SKM-1 treated with dmso at 0.1 percent for 144 hours (cell line): Measurements from ENCODE around the gene ANKRD65.
"Not testable (repeated sequence)": the region's sequence is repeated elsewhere in the genome, so short reads cannot be mapped to it uniquely, and the experiment has no call there.

Experiments used
- DNase-seq: peaks from one replicate; lab custom pipeline; 2025; ENCODE audit not compliant: unreplicated experiment; lab: John Stamatoyannopoulos, UW

The ANKRD65 gene

DNA sequence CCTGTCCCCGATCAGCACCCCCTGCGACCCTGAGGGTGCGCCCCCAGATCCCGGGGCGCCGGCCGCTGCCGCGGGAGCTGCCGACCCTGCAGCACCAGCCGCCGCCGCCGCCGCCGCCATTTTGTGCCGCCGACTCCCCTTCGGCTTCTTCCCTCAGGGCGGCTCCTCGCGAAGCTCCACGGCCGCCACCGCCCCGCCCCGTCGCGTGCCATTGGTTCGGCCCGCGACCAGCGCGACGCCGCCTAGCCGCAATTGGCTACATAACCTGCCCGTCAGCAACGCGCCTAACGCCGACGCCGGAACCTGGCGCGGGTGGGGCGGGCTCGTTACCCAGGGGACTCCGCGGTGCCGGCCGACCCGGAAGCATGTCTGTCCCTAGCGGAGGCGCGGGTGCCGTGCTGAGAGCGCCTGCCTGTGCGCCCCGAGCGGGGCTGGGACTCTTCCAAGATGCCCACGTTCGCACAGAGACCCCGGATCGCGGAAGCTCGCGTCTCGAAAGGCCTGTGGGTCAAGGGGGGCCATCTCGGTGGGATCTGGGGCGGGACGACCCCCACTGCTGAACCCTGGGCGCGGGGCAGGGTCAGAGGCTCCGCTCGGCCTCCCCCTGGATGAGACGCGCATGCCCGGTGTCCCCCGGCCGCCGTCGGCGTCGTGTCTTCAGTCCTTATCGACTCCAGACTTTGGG is 21.7 kb downstream of the ANKRD65 start, which contains the start of gene CCNL2:
TSS of gene CCNL2 (minus strand) at position 149 of the 685 bp plus-strand sequence. CDS start at position 120, 29 bp downstream.
- peak; percentile 97 for DNase-seq

DNA sequence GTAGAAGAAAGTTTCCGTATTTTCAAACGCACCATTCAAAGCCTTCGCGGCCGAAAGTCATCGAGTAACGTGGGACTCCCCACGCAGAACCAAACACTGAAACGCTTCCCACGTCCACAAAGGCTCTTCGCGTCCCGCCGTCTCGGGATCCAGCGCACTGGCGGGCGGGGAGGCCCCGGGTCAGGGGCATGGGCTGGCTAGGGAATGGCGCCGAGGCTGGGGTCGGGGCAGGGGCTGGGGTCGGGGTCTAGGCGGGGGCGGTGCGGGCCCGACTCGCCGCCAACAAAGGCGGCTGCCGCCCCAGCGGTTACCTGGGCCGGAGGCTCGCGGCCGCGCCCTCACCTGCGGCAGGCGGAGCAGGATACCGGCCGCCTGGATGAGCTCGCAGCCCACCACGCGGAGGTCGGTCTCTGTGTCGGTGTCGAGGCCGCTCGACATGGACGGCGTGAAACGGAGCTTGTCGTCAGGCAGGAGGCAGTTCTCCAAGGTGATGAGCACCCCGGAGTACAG is 22.3 kb downstream of the ANKRD65 start:
- DNase-seq, result no peak

DNA sequence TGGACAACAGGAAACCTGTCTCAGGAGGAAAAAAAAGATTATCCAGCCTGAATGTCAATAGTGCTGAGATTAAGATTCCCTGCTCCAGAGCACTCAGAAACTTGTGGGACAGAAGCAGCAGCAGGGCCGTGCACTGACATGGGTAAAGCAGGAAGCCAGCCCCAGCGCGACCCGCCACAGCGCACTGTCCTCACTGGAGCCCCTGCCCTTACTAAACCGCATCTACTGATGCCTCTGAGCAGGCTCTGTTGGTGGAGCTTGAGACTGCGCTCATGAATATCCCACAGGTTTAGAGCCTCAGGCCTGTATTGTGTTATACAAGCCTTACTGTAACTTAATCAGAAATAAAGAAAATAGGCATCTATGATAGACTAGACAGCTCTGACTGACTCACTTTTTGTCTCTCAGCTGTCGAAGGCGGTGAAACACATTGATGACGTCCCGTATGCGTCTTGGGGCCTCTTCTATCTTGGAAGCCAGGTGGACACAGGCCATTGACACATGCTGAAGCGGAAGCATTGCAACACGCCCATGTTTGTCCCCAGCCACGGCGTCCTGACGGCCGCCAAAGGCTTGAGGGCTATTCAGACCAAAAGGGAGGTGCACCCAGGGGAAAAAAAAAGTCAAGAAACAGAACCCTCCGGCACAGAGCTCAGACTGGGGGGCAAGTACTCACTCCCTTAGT is 23.1 kb downstream of the ANKRD65 start:
- DNase-seq, result no peak

DNA sequence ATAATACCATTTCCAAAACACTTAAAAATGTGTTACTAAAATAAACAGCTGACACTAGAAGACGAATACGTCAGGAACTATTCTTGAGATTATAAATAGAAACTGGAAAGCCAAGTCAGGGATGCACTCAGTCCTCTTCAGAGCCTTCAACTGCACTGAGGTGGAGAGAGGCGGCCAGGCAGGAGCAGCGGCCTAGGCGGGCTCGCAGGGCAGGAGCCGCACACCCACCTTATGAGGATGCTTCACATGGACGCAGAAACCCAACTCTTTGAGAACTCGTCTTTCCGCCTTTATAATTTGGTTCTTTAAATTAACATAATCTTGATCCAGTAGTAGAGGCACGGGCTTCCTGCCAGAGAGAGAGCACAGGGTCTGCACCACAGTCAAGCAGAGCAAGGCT is 25.9 kb downstream of the ANKRD65 start:
- DNase-seq, result no peak

DNA sequence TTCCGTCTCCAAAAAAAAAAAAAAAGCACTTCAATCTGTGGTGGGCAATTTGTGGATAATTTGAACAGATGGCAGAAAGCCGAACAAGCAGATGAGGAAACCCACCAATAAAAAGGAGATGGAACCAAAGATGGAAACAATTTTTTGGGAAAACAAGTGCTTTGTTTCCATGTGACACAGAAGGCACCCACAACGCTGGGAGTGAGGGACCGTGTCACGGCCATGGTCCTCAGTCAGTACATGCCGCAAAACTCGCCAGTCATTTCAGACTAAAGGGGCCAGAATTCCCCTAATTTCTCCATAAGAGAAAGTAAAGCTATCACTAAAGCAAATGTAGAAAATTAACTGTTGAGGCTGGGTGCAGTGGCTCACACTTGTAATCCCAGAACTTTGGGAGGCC is 27.0 kb downstream of the ANKRD65 start:
- DNase-seq, result no peak

DNA sequence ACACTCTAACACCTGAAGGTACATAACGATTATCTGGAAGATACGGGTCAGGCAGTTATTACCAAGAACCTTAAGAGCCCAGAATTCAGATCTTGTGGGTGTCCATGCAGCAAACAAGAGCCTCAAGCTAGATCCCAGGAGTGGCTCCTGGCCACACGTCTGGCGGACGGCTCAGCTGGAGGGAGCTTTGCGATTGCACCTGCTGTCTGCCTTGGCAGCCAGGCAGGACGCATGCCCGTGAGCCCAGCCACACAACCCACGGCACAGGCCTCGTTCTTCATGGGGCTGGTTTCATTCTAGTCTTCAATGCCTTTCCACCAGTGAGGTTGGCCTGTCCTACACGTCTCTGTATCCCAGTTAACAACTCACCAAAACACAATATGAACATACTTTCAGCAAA is 27.6 kb downstream of the ANKRD65 start:
- no peak for DNase-seq

DNA sequence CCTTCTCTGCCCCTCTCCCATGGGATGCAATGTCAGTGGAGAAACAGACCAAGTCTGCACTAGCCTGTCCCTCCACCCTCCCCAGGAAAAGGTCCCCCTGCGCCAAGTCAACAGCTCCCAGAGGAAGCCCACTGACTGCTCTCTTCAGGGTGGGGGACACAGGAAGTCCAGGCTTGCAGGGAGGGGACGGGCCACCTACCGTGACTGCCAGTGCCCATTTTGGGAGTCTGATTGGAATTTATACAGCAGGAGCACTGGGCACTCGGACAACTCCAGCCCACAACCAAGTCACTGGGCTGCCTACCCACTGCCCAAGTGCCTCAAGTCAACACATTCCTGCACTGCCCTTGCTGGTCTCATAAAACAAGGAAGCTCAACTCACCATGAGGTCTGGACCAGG is 28.1 kb downstream of the ANKRD65 start:
- no peak for DNase-seq

DNA sequence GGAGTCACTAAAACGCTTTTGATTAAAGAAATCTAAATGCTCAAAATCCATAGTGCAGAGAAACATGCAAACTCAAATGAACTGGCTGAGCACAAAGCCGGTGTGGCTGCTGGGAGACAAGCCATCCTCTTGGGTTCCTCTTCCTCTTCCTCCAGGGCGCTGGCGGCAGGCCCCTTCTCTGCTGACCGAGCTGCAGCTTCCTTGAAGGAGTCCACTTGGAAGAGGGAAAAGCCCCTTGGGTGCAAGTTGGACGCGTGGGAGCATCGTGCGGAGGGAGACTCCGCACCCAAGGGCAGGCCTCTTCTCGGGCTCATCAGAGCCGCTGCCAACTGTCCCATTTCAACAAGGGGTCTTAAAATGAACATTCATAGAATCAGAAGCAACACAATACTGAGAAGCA is 29.9 kb downstream of the ANKRD65 start:
- no peak for DNase-seq

DNA sequence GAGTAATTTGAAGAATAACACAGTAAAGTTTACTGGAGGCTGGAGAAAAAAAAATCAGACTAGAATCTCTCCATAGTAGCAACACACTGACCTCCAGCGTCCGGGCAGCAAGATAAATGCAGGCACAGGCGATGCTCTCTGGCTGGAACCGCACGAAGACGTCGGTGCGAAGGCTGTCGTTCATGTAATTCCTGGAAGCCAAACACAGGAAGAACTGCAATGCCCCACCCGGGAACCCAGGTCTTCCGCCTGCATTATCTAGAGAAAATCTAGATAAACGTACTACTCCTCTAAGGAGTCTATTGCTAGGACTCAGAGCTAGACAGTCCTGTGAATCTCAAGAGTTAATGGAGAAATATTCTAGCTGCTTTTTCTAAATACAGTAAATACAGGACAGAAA is 30.4 kb downstream of the ANKRD65 start:
- no peak for DNase-seq

DNA sequence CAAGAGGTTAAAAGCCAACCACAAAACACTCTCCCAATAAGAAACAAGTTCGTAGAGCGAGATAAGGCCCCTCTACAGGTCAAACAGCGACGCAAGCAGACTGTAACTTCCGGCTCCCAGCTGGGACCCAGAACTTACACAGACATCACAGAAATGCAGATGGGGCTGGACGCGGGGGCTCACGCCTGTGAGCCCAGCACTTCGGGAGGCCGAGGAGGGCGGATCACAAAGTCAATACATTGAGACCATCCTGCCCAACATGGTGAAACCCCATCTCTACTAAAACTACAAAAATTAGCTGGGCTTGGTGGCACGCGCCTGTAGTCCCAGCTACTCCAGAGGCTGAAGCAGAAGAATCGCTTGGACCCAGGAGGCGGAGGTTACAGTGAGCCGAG is 33.0 kb downstream of the ANKRD65 start:
- DNase-seq, result no peak

DNA sequence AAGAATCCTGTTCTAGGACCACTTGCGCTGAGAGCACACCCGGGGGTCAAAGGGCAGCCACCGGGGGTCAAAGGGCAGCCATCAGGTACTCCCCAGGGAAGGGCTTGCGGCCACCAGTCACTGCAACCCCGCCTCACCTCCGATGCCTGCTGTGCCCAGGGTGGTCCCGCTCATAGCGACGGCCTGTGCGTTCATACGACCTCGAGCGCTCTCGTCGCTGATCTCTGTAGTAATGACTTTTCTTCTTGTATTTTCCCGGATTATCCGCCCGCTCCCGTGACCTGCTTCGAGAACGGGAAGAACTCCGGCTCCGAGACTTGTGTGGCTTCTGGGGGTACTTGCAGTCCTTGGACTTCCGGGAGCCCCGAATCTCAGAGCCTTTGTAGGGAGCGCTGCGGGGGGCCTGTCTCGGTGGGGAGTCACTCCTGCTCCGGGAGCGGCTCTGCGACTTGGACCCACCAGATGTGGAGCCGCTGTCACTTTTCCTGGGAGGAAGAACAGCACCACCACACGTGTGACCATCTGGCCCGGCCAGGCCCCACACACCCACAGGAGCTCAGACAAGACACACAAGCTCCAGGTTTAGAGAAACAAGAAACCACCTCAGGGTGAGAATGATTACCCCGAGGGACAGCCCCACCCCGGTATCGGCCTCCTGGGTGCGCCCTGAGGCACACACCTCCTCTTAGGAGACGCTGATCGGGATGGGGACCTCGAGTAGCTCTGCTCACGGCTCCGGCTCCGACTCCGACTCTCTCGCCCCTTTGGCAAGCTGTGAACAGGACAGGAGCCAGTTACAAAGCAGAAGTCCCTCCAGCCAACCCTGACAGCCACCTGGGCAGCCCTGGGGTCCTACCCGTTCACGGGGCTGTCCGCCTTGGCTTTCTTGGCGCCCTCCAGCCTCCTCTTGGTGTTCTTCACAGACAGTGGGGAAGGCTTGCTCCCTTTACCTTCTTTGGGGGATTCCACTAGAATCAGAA is 33.7 kb downstream of the ANKRD65 start:
- no peak for DNase-seq

DNA sequence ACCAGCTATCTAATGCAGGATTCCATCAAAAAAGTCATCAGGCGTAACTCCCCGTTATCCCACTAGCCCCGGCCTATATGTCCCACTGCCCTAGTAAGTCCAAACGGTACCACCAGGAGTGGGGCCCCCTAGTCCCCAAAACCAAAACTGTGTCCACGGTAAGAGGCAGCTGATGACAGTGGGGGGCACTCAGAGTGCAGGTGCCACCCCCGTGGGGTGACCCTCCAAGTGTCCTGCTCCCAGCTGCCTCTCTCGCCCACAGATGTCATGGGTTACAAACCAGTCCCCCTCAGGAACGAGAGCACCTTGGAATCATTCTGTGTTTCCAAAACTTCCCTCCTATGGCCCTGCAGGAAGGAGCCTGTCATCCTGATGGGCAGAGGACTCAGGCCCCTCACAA is 35.1 kb downstream of the ANKRD65 start:
- no peak for DNase-seq

DNA sequence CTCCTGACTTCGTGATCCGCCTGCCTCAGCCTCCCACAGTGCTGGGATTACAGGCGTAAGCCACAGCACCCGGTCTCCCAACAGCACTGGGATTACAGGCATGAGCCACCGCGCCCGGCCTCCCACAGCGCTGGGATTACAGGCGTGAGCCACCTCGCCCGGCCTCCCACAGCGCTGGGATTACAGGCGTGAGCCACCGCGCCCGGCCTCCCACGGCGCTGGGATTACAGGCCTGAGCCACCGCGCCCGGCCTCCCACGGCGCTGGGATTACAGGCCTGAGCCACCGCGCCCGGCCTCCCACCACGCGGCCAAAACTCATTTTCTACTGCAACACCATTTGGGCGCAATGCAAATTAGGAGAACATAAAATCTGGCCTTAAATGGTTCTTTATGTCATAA is 35.7 kb downstream of the ANKRD65 start:
- DNase-seq, result not testable (repeated sequence)

DNA sequence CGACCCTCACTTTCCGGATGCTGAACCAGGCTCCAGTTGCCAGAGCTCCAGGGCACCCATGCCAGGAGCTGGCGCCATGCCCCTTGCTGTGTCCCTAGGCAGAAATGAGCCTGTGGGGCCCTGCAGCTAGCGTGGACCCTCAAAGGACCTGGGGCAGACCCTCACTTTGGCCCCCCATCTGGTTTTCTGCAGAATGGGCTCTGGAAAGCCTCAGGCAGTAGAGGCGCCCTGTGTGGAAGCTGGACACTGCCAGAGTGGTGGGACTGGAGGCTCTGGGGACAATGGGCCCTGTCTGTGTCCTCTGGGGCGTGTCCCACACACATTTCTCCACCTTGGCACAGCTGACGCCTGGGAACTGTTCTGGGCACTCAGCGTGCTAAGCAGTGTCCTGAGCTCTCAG is 39.8 kb downstream of the ANKRD65 start:
- DNase-seq, result no peak

DNA sequence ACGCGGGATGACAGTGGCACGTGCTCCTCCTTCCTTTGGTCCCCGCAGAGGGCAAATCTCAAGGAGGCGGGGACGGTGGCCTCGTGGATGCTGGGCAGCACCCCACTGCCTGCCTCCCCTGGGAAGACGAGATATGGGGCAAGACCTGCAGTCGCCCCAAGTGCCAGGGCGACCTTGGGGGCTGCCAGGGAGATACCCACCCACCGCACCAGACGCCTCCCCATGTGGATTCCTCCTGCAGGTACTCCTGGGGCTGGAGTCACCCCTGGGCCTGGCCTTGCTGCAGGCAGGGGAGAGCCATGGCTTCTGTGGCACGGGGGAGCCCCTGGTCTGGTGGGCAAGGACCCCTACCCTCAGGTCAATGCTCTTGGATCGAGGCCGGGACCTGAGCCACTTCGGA is 40.2 kb downstream of the ANKRD65 start:
- no peak for DNase-seq

DNA sequence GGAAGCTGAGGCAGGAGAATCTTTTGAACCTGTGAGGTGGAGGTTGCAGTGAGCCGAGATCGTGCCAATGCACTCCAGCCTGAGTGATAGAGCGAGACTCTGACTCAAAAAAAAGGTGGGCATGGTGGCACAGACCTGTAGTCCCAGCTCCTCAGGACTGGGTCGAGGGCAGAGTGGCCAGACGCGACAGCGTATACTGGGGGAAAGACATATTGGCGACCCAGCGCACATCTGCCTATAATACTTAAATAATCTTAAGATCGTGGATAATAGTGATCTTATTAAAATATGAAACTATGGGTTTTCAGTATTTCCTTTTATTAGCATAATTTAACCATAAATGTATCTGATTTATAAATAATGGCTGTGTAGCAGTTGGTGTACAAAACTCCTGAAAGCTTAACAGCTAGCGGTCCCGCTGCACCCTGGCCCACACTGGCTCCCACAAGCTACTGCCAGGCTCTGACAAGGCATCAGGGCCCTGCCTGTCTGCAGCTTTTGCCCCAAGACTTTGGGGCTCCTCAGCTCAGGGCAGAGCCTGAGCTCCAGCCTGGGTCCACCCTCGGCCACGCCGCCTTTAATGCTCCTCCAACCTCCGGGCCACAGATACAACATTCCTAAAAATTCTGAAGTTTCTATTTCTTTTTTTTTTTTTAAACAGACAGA is 43.4 kb downstream of the ANKRD65 start:
- no peak for DNase-seq

DNA sequence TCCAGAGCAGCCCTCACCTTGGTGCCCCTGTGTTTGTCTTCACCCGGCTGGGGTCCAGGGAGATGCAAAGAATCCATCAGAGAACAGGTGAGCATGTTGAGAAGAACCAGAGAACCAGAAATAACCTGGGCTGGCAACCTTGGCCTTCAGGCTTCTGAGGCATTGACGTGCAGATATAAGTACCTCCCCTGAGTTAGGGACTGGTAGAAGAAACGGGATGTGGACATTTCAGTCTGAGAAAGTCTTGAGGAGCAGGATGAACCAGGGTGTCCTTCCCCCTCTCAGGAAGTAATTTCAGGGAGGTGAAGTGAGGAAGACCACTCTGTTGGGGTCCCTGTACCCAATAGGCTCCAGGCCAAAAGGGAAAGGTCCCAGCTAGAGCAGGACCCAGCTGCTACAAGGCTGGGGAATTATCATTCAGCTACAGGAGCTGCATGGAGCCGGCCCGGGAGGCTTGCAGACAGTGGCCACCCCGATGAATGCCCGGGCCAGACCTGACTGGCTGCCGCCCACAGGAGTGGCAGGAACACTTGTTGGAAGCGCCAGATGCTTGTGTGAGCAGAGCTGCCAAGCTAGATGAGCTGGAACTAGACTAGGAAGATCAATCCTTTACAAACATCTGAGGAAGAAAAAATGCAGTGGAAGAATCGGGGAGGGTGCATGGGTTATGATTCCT is 44.4 kb downstream of the ANKRD65 start:
- DNase-seq, result no peak

DNA sequence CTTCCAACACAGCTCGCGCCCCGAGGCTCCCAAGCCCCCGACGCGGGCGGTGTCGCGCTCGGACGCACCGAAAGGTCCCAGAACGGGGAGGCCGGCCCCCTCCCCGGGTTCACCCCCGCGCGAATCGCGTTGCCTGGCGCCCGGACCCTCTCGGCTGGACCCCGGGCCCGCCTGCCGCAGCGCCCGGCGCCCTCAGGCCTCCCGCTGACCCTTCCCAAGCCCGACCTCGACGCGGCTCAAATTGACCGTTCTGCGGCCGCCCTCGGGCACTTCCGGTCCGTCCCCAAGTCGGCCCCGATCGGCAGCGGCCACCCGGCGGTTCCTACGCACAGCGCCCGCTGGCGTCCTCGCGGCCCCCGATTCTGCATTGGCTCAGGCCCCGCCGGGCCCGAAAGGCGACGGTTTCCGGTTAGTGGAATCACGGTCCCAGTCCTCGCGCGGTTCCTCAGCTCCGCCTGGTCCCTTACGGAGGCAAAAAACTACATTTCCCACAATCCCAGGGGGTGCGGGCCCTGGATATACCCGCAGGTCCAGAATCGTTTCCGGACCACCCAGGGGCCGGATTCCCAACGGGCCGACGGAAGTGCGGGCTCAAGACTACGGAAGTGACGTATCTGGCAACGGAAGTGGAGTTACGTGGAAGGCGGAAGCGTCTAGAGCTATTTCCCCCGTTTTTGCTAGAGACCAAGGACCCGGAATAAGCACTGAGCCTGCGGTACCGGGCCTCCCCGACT is 46.0 kb downstream of the ANKRD65 start, which contains the start of gene AURKAIP1:
TSS of gene AURKAIP1 (minus strand) at position 279 of the 734 bp plus-strand sequence. CDS start 451 bp downstream, outside the sequence.
- DNase-seq, result peak; percentile 99

DNA sequence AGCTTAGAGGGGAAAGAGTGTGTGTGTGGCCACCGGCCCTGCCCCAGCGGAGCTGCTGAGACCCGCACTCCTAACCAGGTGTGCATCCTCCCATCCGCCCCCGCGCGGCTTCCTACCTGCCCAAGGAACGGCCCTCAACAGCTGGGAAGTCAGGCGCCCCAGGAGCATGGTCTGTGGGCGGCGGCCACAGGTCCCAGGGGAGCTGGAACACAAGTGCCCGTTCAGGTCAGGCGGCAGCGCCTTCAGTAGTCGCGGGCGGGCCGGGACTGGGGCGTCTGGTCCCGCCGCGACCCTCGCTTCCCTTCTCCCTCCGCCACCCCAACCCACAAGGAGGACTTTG is 46.5 kb downstream of the ANKRD65 start:
- no peak for DNase-seq
